ENCODE data around the gene FRMPD2. TPM values are rescaled to one million over a fixed set of nuclear protein-coding genes. Genes with fewer than 3 reads are reported as not detected.
A peak's percentile ranks its signal among the peaks of the same experiment; 100 is the strongest.

Gene FRMPD2
- total RNA-seq, 1 experiment from 2014 or later = 0.44 TPM

DNA sequence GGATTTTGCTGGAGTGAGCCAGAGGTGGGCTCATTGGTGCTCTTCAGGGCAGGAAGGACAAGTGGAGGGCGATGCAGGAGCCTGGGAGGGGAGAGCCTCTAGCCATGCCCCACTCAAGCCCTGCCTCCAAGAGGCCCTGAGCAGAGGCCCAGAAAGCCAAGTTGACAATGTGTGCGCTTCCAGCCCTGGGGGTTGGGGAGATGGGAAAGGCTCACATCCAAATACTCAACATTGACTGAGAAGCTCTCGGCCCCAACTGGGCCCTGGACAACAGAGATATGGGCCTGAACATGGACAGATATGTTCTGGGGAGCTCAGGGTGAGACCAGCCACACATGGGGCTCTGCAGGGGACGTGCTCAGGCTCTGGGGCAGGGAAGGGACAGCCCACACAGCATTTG lies 39.0 kb downstream of the FRMPD2 start:
- no peak overlapping the region for H3K14ac ChIP-seq (ENCODE audit: insufficient read depth, low read length)
- no peak overlapping the region for H3K4me2 ChIP-seq (ENCODE audit: insufficient read depth, insufficient read length, low read length)
- no peak overlapping the region for H2AFZ ChIP-seq (ENCODE audit: low read length)
- H3K27me3 ChIP-seq (ENCODE audit: insufficient read depth, low read length) = no peaks in the 10 kb centered on the region
- no peak overlapping the region for H2AK5ac ChIP-seq (ENCODE audit: insufficient read length, low read length)
- no peak overlapping the region for H3K9ac ChIP-seq (ENCODE audit: extremely low read depth, insufficient read length, low read length)
- peaks cover 9 to 18% of the 10 kb centered on the region in 2 experiments for H3K4me1 Mint-ChIP-seq
- H3K36me3 Mint-ChIP-seq (ENCODE audit: insufficient read depth in 1 of 3, low read depth in 3 of 3) = no peaks in the 10 kb centered on the region
- H3K23me2 ChIP-seq (ENCODE audit: insufficient read length, low read depth, low read length, poor library complexity, severe bottlenecking) = no peaks in the 10 kb centered on the region
- H3K56ac ChIP-seq (ENCODE audit: insufficient read length, low read depth, low read length) = no peak overlapping the region
- H3K27ac ChIP-seq (ENCODE audit: insufficient read length, low read depth, low read length) = no peak overlapping the region
- H3K9me3 Mint-ChIP-seq = peaks cover 0 to 2% of the 10 kb centered on the region in 2 experiments; a peak in 1 of 5 replicates
- no peak for TF ChIP-seq CTCF (conservative IDR thresholded peaks at IDR 0.05)
- H3K27ac Mint-ChIP-seq = no peak overlapping the region; a peak in 1 of 7 replicates
- no peak overlapping the region for H3K4me3 Mint-ChIP-seq
- no peak overlapping the region for H4K91ac ChIP-seq (ENCODE audit: insufficient read length, low read depth, low read length)
- no peak overlapping the region for H3K4ac ChIP-seq (ENCODE audit: low read depth, low read length)
- no peak overlapping the region for H3T11ph ChIP-seq (ENCODE audit: low read length)
- H2BK5ac ChIP-seq (ENCODE audit: insufficient read length, low read length) = no peak overlapping the region
- no peaks in the 10 kb centered on the region for H4K20me1 ChIP-seq (ENCODE audit: control insufficient read depth, insufficient read depth, insufficient read length)
- no CpG with 5 or more reads among the region's 4 CpGs for WGBS (ENCODE audit: extremely low coverage, insufficient read length, low lambda C conversion rate)
- 0 out of 2 replicates have a peak, but pooled peaks cover 1% of the 10 kb centered on the region for H3K4me1 ChIP-seq (ENCODE audit: insufficient read depth, low read length)
- H3K9me3 ChIP-seq (ENCODE audit: control insufficient read depth, low read depth, low read length) = no peaks in the 10 kb centered on the region
- H4K8ac ChIP-seq (replicated peaks; ENCODE audit: insufficient read length, low read depth, low read length) = no peak overlapping the region
- H3K18ac ChIP-seq (ENCODE audit: insufficient read length, low read depth, low read length) = no peak overlapping the region
- H4K5ac ChIP-seq (ENCODE audit: insufficient read length, low read depth, low read length) = no peak overlapping the region
- DNase-seq = peak; percentile 10
- no peaks in the 10 kb centered on the region for H3K79me2 ChIP-seq (ENCODE audit: insufficient read depth, low read length)
- H3K23ac ChIP-seq (ENCODE audit: insufficient read length, low read depth, low read length) = no peak overlapping the region
- no peaks in the 10 kb centered on the region for H3K27me3 Mint-ChIP-seq (ENCODE audit: low read depth)
- no peak overlapping the region for H2BK120ac ChIP-seq (ENCODE audit: low read depth, low read length, poor library complexity, severe bottlenecking)
- H2BK20ac ChIP-seq (ENCODE audit: low read depth, low read length, poor library complexity, severe bottlenecking) = no peak overlapping the region
- H2BK15ac ChIP-seq (ENCODE audit: low read depth, low read length) = no peak overlapping the region
- no peaks in the 10 kb centered on the region for H3K79me1 ChIP-seq (ENCODE audit: insufficient read depth, low read depth, low read length, poor library complexity, severe bottlenecking)
- H2BK12ac ChIP-seq (ENCODE audit: insufficient read length, low read depth, low read length) = no peak overlapping the region

Data from H9 (cell line).